Stimulated activated CD8-positive, alpha-beta memory T cell treated with anti-CD3 and anti-CD28 coated beads, Interleukin-4, amount 100 ng/mL, for 1 hour (primary cell): ENCODE data around the gene MPEG1.

Experiments used
- DNase-seq, 2 donors: peaks; one replicate each; pipeline ENCODE4 v3.0.0-alpha.2; 2020; ENCODE audit warnings: low read depth in 2 of 2, low spot score in 1 of 2

MPEG1 gene

GRCh38 chr11:59212744-59213631 is at the start of gene MPEG1:
Gene MPEG1 (minus strand): TSS chr11:59212927. CDS start chr11:59212865, 62 bp downstream.
- no peak for DNase-seq

- no peak for DNase-seq
Measured at GRCh38 chr11:59262177-59262818, 49.6 kb upstream of the MPEG1 start.

GRCh38 chr11:59261150-59261549 is 48.4 kb upstream of the MPEG1 start:
- DNase-seq, result no peak

GRCh38 chr11:59259867-59260475 is 47.2 kb upstream of the MPEG1 start:
- no peak for DNase-seq

GRCh38 chr11:59259047-59259446 is 46.3 kb upstream of the MPEG1 start:
- no peak for DNase-seq

- DNase-seq, result no peak
Measured at GRCh38 chr11:59255281-59255680, 42.6 kb upstream of the MPEG1 start.

- DNase-seq, result no peak
Measured at GRCh38 chr11:59254286-59254685, 41.6 kb upstream of the MPEG1 start.

- no peak for DNase-seq
Measured at GRCh38 chr11:59253001-59253400, 40.3 kb upstream of the MPEG1 start.

- DNase-seq, result no peak
Measured at GRCh38 chr11:59249535-59249934, 36.8 kb upstream of the MPEG1 start.

GRCh38 chr11:59247531-59248227 is 35.0 kb upstream of the MPEG1 start:
- DNase-seq, result no peak

- no peak for DNase-seq
Measured at GRCh38 chr11:59243633-59244032, 30.9 kb upstream of the MPEG1 start.

- DNase-seq, result no peak
Measured at GRCh38 chr11:59240322-59240721, 27.6 kb upstream of the MPEG1 start.

GRCh38 chr11:59226396-59226795 is 13.7 kb upstream of the MPEG1 start:
- DNase-seq, result no peak

GRCh38 chr11:59225017-59225416 is 12.3 kb upstream of the MPEG1 start:
- DNase-seq, result no peak

GRCh38 chr11:59224351-59224928 is 11.7 kb upstream of the MPEG1 start:
- DNase-seq, result no peak

GRCh38 chr11:59223611-59224010 is 10.9 kb upstream of the MPEG1 start:
- no peak for DNase-seq

- DNase-seq, result no peak
Measured at GRCh38 chr11:59223177-59223576, 10.4 kb upstream of the MPEG1 start.

- no peak for DNase-seq
Measured at GRCh38 chr11:59222464-59223060, 9.8 kb upstream of the MPEG1 start.

GRCh38 chr11:59221441-59221840 is 8.7 kb upstream of the MPEG1 start:
- no peak for DNase-seq

- DNase-seq, result no peak
Measured at GRCh38 chr11:59219836-59220235, 7.1 kb upstream of the MPEG1 start.

GRCh38 chr11:59218893-59219292 is 6.2 kb upstream of the MPEG1 start:
- no peak for DNase-seq
